Mucosa of gallbladder (tissue), 1 donor: ENCODE data around the gene ECSCR. TPM values are rescaled to one million over a fixed set of nuclear protein-coding genes. Genes with fewer than 3 reads are reported as not detected.
"Not testable (repeated sequence)": the region's sequence is repeated elsewhere in the genome, so short reads cannot be mapped to it uniquely, and the experiment has no call there.

Source experiments
- DNase-seq: peaks from one replicate; pipeline ENCODE4 v3.0.0-alpha.2; 2020; ENCODE audit warnings: low spot score
- total RNA-seq: library from RNA; stranded (reverse); gene quantifications from one replicate; pipeline ENCODE4 v1.2.1, GENCODE V29; 2021
- donor health status: DM: no; HTN: no; CAD: no.

ECSCR gene
- total RNA-seq, 1 donor from 2014 or later, result 9.4 TPM

DNA sequence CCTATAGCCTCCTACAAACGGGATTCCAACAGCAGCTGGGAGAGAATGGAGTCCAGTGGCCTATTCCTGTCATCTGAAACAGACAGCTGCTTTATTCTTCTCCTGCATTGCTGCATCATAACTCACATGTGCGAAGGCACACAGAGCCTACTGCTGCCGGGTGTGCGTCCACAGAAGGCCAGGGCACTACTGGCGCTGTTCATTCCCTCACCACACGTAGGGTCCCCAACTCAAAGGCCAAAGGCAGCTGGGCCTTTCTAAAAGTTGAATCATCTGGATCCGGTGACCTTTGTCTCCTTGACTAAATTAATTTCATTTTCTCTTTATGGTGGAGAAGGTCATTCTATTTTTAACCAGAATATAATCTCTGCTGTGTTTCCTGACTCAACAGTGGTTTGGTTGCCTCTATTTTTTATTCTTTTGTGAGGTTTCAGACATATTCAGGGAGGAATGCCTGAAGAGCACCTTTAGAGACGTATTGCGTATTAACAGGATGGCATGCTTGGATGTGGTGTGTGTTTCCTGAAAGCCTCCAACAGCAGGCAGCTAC is 47.9 kb downstream of the ECSCR start:
- DNase-seq, result no peak

GRCh38 chr5:139413963-139414362 is 48.6 kb downstream of the ECSCR start:
- no peak for DNase-seq

- DNase-seq, result no peak
Measured at GRCh38 chr5:139413153-139413552, 49.4 kb downstream of the ECSCR start.

DNA sequence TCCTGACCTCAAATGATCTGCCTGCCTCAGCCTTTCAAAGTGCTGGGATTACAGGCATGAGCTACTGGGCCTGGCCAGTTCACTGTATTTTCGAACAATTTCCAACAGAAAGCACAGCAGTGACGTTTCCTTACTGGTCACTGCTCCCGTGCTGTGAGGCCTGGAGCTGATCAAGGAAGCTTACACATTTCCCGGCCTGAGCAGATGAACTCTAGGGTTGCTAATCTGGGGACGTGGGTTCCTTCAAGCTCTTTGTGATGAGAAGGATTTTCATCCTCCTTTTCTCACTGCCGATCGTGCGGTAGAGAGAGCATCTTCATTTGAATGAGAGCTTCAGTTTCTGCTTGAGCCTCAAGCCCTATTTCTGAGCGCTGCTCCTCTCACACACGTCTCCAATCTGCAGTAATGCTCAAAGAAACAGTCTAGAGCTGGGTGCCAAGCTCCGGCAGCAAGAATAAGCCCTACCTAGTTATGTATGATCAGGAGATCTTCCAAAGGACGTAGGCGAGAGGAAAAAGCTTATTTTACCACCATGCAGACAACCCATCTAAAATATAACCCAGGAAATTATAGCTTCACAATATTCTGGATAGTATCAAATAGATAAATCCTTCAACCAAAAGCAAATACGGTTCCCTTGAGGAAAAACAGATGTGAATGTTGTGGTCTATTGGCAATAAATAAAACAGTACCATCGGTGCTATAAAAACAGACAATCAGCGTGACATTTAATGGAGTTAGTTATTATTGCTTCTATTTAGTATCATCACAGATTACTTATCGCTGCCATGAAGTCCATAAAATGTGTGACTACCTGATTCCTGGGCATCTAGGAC is 51.3 kb downstream of the ECSCR start:
- DNase-seq, result no peak

DNA sequence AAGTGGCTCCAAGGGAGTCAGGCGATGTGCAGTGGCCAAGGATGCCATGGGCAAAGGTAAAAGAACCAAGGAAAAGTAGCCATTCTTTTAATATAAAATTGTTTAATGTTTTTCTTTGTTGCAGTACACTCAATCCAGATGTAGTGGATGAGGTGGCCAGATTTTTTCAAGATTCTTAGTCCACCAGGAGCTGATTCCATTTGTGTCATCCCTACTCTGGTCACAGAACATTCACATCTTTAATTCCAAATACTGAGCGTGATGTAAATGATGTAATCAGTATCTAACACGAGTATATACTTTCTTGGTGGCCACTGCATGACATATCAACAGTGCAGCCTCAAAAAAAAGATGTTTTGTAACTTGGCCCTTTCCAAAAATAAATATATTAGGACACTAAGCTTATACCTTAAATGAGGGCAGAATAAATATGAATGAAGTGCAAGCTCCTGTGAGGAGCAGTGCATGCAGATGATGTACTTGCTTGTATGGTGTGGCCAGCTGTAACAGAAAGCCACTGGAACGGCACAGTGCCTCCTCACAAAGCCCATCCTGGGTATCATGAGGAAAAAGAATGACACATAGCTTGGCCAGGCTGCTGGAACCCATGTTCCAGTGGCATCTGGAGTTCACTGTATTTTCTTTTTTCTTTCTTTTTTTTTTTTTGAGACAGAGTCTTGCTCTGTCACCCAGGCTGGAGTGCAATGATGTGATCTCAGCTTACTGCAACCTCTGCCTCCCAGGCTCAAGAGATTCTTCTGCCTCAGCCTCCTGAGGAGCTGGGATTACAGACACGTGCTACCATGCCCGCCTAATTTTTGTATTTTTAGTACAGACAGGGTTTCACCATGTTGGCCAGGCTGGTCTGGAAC is 52.2 kb downstream of the ECSCR start:
- no peak for DNase-seq

DNA sequence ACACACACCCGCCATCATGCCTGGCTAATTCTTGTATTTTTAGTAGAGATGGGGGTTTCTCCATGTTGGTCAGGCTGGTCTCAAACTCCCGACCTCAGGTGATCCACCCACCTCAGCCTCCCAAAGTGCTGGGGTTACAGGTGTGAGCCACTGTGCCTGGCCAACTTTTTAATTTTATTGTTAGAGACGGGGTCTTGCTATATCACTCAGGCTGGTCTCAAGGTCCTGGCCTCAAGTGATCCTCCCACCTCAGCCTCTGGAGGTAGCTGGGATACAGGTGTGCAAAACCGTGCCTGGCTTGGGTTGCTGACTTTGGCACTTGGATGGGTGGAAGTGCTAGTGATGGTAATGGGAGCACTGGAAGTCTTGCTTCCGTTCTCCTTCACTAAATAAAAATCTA is 53.4 kb downstream of the ECSCR start:
- not testable (repeated sequence) for DNase-seq

DNA sequence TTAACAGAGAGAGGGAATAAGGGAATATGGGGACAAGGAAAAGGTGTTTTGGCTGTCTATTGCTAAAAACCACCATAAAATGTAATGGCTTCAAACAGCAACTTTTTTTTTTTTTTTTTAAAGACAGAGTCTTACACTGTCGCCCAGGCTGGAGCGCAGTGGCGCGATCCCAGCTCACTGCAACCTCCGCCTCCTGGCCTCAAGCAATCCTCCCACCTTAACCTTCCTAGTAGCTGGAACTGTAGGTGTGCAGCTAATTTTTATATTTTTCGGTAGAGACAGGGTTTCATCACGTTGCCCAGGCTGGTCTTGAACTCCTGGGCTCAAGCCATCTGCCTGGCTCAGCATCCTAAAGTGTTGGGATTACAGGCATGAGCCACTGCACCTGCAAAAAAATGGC is 54.4 kb downstream of the ECSCR start:
- DNase-seq, result no peak

DNA sequence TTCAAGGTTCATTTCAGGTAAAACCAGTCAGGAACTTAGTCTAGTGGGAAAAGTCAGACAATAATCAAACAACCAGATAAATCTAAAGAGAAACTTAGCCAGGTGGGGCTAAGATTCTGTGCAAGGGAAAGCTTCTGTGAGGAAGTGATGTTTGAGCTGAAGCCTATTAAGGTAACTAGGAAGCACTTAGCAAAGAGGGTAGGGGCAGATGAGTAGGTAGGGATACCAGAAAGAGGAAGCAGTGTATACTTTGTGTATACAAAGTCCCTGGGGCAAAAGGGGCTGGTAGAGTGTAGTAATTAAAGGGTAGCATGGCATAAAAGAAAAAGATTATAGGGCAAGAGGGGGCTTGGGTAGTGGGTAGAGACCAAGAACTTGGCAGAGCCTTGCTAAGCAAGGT is 55.0 kb downstream of the ECSCR start:
- no peak for DNase-seq

- no peak for DNase-seq
Measured at GRCh38 chr5:139406963-139407362, 55.6 kb downstream of the ECSCR start.

GRCh38 chr5:139404484-139404840 is 58.1 kb downstream of the ECSCR start:
- DNase-seq, result no peak

GRCh38 chr5:139403787-139404483 is 58.6 kb downstream of the ECSCR start, which contains the start of gene SPATA24:
TSS of gene SPATA24 (minus strand) at chr5:139404089. CDS start at chr5:139404060, 29 bp downstream.
- peak; percentile 98 for DNase-seq

DNA sequence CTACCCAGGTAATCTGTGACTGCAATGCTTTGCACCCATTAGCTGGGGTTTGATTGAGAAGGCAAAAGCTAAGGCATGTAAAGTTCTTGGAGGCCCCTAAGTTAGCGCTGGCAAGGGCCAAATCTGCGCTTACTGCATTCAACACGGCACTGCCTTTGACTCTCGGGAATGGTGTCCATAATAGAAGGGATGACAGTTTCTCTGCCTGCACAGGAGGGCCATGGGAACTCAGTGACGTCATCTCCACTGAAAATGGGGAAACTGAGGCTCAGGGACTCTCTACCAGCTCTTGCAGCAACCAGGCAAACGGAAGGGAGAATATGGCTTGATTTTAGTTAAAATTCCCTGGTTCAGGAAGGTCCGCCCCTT is 59.1 kb downstream of the ECSCR start:
- no peak for DNase-seq

DNA sequence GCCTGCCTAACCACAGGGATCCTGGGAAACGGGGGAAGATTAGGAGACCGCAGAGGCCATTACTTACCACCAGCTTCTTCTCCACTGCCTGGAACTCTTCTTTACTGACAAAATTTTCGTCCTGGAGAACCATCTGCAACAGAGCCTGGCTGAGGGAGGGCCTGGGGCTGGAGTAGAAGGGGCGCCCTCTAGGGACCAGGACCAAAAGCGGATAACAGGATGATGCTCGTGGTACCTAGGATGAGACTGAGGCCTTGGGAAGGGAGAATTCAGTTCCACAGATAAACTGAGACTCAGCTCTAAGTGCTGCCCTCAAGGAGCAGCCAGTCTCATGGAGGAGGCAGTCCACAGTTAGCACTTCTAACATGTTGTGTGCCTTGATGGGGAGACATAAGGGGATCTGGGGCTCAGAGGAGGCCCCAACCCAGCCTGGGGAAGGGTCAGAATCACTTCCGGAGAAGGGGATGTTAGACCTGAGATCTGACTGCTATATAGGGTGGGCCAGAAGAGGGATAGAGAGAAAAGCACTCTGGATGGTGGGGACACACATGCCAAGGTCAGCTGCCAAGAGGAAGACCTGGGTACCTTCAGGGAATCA is 59.9 kb downstream of the ECSCR start:
- no peak for DNase-seq

- DNase-seq, result no peak
Measured at GRCh38 chr5:139401546-139401945, 61.0 kb downstream of the ECSCR start.

- no peak for DNase-seq
Measured at GRCh38 chr5:139399501-139400121, 62.9 kb downstream of the ECSCR start.

Other genes with a start within 250 kb of the ECSCR start
- 161 TPM for gene MATR3, start 169.0 kb downstream of the ECSCR start, total RNA-seq
- 73.3 TPM for gene PAIP2, start 120.9 kb downstream of the ECSCR start, total RNA-seq
- 17.0 TPM for gene SLC23A1, start 79.4 kb downstream of the ECSCR start, total RNA-seq
- gene MZB1, start 72.8 kb downstream of the ECSCR start, total RNA-seq, result 1.1 TPM
- gene PROB1, start 67.6 kb downstream of the ECSCR start, total RNA-seq, result 3.0 TPM
- gene SPATA24, start 58.7 kb downstream of the ECSCR start, total RNA-seq, result 7.3 TPM
- gene DNAJC18, start 23.2 kb downstream of the ECSCR start, total RNA-seq, result 14.6 TPM
- gene SMIM33, start 8.3 kb upstream of the ECSCR start, total RNA-seq, result 0.17 TPM
- 35.3 TPM for gene STING1, start 20.0 kb upstream of the ECSCR start, total RNA-seq
- gene UBE2D2, start 98.6 kb upstream of the ECSCR start, total RNA-seq, result 101 TPM
- 71.7 TPM for gene CXXC5, start 185.6 kb upstream of the ECSCR start, total RNA-seq